ENCODE measurements around the gene MUC5AC.
"Not testable (repeated sequence)": the region's sequence is repeated elsewhere in the genome, so short reads cannot be mapped to it uniquely, and the experiment has no call there.

Gene MUC5AC

GRCh38 chr11:1209371-1210057 lies 51.8 kb downstream of the MUC5AC start:
- no peak for DNase-seq

DNA sequence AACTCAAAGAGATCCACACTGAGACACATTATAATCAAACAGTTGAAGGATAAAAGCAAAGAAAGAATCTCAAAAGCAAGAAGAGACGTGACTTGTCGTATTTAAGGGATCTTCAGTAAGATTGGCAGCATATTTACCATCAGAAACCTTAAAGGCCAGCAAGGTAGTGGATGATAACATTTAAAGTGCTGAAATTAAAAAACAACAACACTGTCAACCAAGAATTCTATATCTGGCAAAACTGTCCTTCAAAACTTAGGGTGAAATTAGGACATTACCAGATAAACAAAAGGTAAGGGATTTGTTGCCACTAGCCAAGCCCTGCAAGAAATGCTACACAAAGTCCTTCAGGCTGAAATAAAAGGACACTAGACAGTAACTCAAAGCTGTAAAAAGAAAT lies 54.1 kb downstream of the MUC5AC start:
- no peak for DNase-seq

GRCh38 chr11:1215826-1216225 lies 58.1 kb downstream of the MUC5AC start:
- not testable (repeated sequence) for DNase-seq

DNA sequence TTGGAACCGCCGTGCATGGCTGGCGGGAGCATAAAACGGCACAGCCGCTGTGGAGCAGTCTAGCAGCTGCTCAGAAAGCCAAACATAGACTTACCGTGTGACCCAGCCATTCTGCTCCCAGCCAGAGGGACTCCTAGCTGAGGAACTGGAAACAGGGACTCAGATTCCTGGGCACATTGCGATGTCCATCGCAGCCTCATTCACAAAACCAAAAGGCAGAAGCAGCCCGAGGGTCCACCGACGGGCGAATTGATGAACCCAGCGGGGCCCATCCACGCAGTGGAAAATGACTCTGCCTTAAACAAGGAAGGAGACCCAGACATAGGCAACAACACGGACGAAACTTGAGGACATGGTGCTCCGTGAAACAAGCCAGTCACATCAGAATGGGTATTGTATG lies 59.4 kb downstream of the MUC5AC start:
- DNase-seq = no peak

DNA sequence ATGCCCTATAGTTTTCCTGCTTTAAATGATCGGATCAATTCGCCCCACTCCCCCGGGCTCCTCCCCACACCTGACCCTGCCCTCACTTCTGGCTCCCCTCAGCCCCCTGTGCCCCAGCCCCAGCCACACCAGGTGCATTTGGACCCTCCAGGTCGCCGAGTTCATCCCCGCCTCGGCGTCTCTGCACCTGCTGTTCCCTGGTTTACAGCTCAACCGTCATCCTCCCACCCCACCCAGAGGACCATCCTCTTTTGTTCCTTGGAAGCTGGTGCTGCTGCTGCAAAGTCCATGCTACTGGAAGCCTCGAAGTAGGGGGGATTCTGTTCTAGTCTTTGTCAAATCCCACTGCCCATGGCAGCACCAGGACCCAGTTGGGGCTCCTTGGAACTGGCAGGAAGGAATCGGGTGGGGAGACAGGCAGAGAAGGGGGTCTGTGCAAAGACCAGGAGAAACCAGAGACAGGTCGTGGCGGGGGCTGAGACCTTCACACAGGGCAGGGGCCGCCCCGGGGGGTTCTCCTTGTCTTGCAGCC lies 60.6 kb downstream of the MUC5AC start:
- no peak for DNase-seq

GRCh38 chr11:1218788-1219445 lies 61.2 kb downstream of the MUC5AC start:
- no peak for DNase-seq

- DNase-seq = no peak
Measured at GRCh38 chr11:1219446-1219833, 61.7 kb downstream of the MUC5AC start.

DNA sequence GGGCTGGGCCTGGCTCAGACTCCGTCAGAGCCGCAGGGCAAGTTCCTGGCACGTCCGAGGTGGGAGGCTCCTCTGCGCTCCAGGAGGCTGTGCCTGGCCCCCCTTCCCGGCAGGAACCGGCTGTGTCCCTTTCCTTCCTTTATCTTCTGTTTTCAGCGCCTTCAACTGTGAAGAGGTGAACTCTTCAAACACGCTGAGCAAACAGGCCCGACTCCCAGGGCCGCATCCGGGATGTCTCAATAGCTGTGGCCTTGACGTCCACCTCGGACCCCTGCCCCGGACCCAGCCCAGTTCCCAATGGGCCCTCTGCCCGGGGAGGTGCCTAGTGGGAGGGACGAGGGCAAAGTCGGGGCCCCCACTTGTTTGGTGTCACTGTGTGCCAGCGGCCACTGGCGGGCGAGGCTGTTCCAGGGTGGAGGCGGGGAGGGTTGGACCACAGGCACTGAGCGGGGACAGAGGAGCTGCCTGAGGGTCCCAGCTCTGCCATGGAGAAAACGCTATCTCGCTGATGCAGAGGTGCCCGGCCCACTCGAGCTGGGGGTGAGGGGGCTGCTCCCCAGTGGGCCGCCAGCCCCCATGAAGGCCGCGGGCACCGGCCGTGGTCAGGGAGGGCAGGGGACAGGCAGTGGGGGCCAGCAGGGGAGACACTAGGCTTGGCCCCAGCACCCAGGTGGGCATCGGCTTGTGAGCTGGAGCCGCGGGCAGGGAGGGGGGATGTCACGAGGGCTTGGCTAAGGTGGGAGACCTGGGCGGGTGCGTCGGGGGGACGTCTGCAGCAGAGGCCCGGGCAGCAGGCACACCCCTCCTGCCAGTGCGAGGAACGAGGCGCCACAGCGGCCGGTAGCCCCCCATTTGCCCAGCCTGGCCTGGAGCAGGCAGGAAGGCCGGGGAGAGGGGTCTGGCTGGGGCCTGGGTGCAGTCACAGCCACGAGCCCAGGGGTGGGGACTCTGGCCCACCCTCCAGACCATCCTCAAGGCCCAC lies 62.4 kb downstream of the MUC5AC start:
- DNase-seq = no peak

GRCh38 chr11:1220941-1221721 lies 63.4 kb downstream of the MUC5AC start:
- DNase-seq = no peak

DNA sequence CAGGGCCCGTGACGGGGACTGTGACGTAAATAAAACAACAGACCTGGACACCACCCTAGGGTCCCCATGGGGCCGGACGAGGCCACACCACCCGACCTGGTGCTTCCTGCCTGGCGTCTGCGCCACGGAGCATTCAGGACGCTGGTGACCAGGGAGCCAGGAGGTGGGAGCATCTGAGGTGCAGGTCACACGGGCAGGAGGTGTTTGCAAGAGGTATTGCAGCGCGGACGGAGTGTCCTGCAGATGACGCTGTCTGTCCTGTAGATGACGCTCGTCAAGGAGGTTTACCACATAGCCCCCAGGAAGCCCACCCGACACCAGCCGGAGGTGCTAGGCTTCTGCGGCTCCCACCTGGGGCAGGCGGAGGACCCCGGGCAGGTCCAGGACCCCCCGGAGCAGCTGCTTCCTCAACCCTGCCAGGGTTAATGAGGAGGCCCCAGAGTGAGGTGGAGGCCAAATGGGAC lies 64.1 kb downstream of the MUC5AC start:
- DNase-seq = no peak

DNA sequence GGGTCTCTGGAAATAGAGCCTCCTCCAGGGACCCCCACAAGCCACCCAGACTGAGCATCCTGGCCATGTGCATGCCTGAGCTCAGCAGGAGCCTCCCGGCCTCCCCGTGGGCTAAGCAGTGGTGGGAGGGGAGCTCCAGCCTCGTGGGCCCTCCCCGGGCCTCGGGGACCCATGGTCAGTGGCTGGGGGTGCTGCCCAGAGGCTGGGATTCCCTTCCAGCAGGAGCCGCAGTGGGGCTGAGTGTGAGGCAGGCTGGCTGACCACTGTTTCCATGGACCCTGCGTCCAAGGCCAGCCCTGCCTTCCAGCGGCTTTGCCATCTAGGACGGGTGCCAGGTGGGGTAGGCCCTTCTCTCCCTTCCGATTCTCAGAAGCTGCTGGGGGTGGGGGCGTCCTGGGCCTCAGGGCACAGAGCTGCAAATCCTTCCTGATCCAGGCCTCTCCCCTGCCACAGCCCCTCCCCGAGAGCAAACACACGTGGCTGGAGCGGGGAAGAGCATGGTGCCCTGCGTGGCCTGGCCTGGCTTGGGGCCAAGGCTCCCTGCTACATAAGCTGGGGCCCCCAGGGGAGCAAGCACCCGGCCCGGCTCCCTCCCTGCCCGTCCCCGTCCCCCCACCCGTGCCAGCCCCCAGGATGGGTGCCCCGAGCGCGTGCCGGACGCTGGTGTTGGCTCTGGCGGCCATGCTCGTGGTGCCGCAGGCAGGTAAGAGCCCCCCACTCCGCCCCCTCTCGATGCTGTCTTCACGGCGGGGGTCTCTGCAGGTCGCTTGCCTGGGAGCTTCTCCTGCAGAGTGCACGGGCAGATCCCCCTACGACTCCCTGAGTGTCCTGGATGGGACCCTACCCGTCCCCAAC lies 65.0 kb downstream of the MUC5AC start, which contains the start of gene MUC5B:
TSS of gene MUC5B (plus strand) at position 576 of the 855 bp plus-strand sequence. CDS start at position 634, 58 bp downstream.
- no peak for DNase-seq

DNA sequence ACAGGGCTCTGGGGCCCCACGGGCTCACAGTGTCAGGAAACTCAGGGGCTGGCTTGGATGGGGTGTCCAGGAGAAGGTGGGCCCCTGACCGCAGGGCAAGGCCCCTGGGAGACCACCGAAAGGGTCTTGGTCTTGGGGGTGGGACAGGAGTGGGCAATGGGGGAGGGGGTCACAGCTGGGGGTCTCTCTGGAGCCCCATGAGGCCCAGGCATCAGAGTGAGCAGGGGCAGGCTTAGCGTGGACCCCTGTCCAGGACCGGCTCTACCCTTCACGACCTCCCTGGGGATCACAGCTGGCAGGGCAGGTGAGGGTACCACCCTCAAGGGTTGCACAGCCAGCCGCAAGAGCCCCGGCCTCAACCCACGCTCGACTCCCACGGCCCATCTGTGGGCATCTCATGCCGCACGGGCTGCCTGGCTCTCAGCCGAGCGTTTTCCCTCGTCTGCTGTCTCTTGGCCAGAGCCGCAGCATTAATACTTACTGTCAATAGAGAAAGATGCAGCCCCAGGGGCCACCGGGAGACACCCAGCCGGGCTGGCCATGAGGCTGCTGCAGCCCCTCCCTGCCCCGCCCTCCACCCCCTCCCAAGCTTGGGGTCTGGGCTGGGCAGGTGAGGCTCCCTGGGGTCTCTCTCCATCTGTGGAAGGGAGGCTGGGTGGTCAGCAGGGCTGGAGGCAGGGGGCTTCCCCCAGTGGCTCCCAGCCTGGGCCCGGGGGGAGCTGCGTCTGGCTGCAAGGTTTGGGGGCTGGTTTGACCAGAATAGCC lies 65.8 kb downstream of the MUC5AC start:
- DNase-seq = no peak

- DNase-seq = no peak
Measured at GRCh38 chr11:1224111-1224490, 66.3 kb downstream of the MUC5AC start.

GRCh38 chr11:1224491-1225385 lies 67.0 kb downstream of the MUC5AC start:
- no peak for DNase-seq

- no peak for DNase-seq
Measured at GRCh38 chr11:1225386-1226225, 67.9 kb downstream of the MUC5AC start.

DNA sequence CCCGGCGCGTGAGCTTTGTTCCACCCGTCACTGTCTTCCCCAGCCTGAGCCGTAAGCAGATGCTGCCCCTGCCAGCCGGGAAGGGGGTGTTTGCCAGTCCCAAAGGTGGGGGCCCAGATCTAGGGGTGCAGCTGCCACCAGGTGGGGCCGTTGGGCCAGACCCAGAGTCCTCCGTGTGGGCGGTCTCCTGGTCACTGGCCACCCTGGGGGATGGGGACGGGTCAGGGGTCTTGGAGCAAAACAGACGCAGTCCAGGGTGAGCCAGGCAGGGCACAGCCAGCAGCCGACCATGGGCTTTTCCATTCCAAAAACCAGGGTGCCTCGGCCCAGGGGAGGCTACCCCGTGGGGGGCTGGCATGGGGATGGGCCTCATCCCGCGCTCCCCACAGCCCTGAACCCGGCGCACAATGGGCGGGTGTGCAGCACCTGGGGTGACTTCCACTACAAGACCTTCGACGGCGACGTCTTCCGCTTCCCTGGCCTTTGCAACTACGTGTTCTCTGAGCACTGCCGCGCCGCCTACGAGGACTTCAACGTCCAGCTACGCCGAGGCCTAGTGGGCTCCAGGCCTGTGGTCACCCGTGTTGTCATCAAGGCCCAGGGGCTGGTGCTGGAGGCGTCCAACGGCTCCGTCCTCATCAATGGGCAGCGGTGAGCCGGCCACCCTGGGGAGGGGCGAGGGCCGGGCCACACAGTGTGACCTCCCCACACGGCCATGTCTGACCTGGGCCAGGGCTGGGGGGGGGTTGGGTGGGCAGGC lies 68.7 kb downstream of the MUC5AC start:
- DNase-seq = no peak

DNA sequence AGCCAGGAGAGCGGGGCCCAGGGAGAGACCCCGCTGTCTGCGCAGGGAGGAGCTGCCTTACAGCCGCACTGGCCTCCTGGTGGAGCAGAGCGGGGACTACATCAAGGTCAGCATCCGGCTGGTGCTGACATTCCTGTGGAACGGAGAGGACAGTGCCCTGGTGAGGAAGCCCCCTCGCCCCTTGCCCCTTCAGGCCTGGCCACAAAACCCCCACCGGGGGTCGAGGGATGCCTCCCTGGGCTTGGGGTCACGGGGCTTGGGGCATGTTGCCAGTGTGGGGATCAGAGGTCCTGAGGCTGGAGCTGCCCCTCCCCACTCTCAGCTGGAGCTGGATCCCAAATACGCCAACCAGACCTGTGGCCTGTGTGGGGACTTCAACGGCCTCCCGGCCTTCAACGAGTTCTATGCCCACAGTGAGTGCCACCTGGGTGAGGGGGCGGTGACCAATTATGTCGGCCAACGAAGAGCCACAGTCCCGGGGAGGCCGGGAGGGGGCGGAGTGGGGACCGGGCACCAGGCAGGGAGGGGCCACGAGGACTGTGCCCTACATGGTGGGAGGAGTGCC lies 69.3 kb downstream of the MUC5AC start:
- DNase-seq = no peak
